Fibroblast of villous mesenchyme (primary cell): ENCODE data around the gene SORCS2. TPM values are rescaled to one million over a fixed set of nuclear protein-coding genes. Genes with fewer than 3 reads are reported as not detected.

Source experiments
- DNase-seq: peaks from one replicate; pipeline ENCODE4 v3.0.0-alpha.2; 2010; ENCODE audit warnings: low read depth
- H3K4me3 ChIP-seq: 2 replicates; pipeline ENCODE4 v1.5.1; 2011; ENCODE audit warnings: low read depth, mild to moderate bottlenecking, low read length
- CTCF ChIP-seq: IDR thresholded peaks from 2 replicates; pipeline ENCODE4 v1.5.1; 2012; ENCODE audit warnings: low read depth, mild to moderate bottlenecking, low read length; ENCODE audit not compliant: insufficient read depth
- total RNA-seq: library from RNA; depleted of rRNA; stranded (reverse); fragments of >200 nt; gene quantifications from 2 replicates; pipeline ENCODE4 v1.2.3, GENCODE V29; 2012

Gene SORCS2
- total RNA-seq, 1 donor: under 0.01 TPM

GRCh38 chr4:7475207-7475606 is 282.9 kb downstream of the SORCS2 start:
- no peak for DNase-seq
- no peak for TF ChIP-seq CTCF
- no peak overlapping the region for H3K4me3 ChIP-seq

GRCh38 chr4:7476820-7477219 is 284.5 kb downstream of the SORCS2 start:
- DNase-seq: no peak
- TF ChIP-seq CTCF: no peak

GRCh38 chr4:7477695-7478094 is 285.4 kb downstream of the SORCS2 start:
- no peak for DNase-seq
- no peak for TF ChIP-seq CTCF
- H3K4me3 ChIP-seq: no peak overlapping the region

More at GRCh38 chr4:7476820-7477219, 284.5 kb downstream of the SORCS2 start:
- no peak overlapping the region for H3K4me3 ChIP-seq

- no peak overlapping the region for H3K4me3 ChIP-seq
- DNase-seq: no peak
- TF ChIP-seq CTCF: no peak
Observed at GRCh38 chr4:7478665-7479064, 286.3 kb downstream of the SORCS2 start.

- no peak for DNase-seq
- no peak for TF ChIP-seq CTCF
- no peak overlapping the region for H3K4me3 ChIP-seq
Observed at GRCh38 chr4:7480423-7480822, 288.1 kb downstream of the SORCS2 start.

GRCh38 chr4:7481227-7481626 is 288.9 kb downstream of the SORCS2 start:
- DNase-seq: no peak
- no peak for TF ChIP-seq CTCF

GRCh38 chr4:7485096-7485495 is 292.8 kb downstream of the SORCS2 start:
- no peak for TF ChIP-seq CTCF
- DNase-seq: no peak
- H3K4me3 ChIP-seq: no peak overlapping the region

More at GRCh38 chr4:7481227-7481626, 288.9 kb downstream of the SORCS2 start:
- no peak overlapping the region for H3K4me3 ChIP-seq
